ENCODE data around the gene ABCA12. TPM values are rescaled to one million over a fixed set of nuclear protein-coding genes. Genes with fewer than 3 reads are reported as not detected.

The ABCA12 gene
- total and polyA plus RNA-seq, 8 donors = 0.03 TPM; not detected in 5

- intact Hi-C loops (cut with DNase I) = no loop called here
- ATAC-seq (no peak), DNase-seq (no peak), FAIRE-seq (no peak)
- Histone ChIP-seq H3K4me1 (no peaks in the 10 kb centered on the region), H3K4me3 (no peak overlapping the region), H3K27ac (no peak overlapping the region), H3K27me3 (no peaks in the 10 kb centered on the region), H3K36me3 (no peaks in the 10 kb centered on the region), H3K9me3 (no peaks in the 10 kb centered on the region)
- 65 to 75% methylated on average over 4 of the region's 4 CpGs for WGBS, 2 donors
- TF ChIP-seq, protein P1, sequence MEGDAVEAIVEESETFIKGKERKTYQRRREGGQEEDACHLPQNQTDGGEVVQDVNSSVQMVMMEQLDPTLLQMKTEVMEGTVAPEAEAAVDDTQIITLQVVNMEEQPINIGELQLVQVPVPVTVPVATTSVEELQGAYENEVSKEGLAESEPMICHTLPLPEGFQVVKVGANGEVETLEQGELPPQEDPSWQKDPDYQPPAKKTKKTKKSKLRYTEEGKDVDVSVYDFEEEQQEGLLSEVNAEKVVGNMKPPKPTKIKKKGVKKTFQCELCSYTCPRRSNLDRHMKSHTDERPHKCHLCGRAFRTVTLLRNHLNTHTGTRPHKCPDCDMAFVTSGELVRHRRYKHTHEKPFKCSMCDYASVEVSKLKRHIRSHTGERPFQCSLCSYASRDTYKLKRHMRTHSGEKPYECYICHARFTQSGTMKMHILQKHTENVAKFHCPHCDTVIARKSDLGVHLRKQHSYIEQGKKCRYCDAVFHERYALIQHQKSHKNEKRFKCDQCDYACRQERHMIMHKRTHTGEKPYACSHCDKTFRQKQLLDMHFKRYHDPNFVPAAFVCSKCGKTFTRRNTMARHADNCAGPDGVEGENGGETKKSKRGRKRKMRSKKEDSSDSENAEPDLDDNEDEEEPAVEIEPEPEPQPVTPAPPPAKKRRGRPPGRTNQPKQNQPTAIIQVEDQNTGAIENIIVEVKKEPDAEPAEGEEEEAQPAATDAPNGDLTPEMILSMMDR (IDR thresholded peaks at IDR 0.05) = no peak
These were observed 142.3 kb downstream of the ABCA12 start for GRCh38 chr2:214995926-214996670.

DNA sequence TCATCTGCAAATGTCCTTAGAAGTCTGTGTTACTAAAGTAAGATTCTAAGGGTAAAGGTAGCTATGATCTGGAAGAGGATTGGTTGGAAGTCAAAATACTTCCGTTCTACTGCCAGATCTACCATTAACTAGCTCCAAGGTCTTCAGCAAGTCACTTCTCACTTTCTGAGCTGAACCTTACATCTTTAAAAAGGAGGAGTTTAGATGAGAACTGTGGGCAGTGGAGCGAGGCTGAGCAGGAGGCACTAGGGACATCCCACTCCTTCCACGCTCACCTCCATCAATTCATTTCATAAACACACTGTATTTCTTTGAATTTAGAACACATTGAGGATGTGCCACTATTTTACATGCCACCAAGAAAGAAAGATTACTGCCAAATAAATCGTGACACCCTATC is 143.0 kb downstream of the ABCA12 start:
- intact Hi-C loops (cut with DNase I) = no loop called here
- no peaks in the 10 kb centered on the region for H3K36me3 ChIP-seq
- no peak overlapping the region for H3K27ac ChIP-seq
- TF ChIP-seq, protein P1 (IDR thresholded peaks at IDR 0.05) = no peak
- DNase-seq (no peak), ATAC-seq (no peak), FAIRE-seq (no peak)
- no peaks in the 10 kb centered on the region for H3K4me1 ChIP-seq
- H3K4me3 ChIP-seq = no peak overlapping the region
- no peaks in the 10 kb centered on the region for H3K9me3 ChIP-seq
- no peaks in the 10 kb centered on the region for H3K27me3 ChIP-seq
- WGBS, 2 donors = 67 to 75% methylated on average over 4 of the region's 4 CpGs

- Histone ChIP-seq H3K4me1 (no peaks in the 10 kb centered on the region), H3K27ac (no peak overlapping the region), H3K36me3 (no peaks in the 10 kb centered on the region), H3K9me3 (no peaks in the 10 kb centered on the region), H3K27me3 (no peaks in the 10 kb centered on the region), H3K4me3 (no peak overlapping the region)
- TF ChIP-seq, protein P1 (IDR thresholded peaks at IDR 0.05) = no peak
- intact Hi-C loops (cut with DNase I) = no loop called here
- ATAC-seq = no peak
- WGBS, 2 donors = 71 to 80% methylated on average over 4 of the region's 4 CpGs
- no peak for FAIRE-seq
- no peak for DNase-seq
These were observed 145.5 kb downstream of the ABCA12 start for GRCh38 chr2:214992911-214993310.

- no peak for ATAC-seq
- Histone ChIP-seq H3K4me1 (no peaks in the 10 kb centered on the region), H3K4me3 (no peak overlapping the region), H3K36me3 (no peaks in the 10 kb centered on the region), H3K27ac (no peak overlapping the region), H3K27me3 (no peaks in the 10 kb centered on the region), H3K9me3 (no peaks in the 10 kb centered on the region)
- intact Hi-C loops (cut with DNase I) = no loop called here
- DNase-seq = no peak
- TF ChIP-seq, protein P1 (IDR thresholded peaks at IDR 0.05) = no peak
- 79 to 84% methylated on average over 3 of the region's 3 CpGs for WGBS, 2 donors
- no peak for FAIRE-seq
These were observed 149.2 kb downstream of the ABCA12 start for GRCh38 chr2:214989187-214989586.

GRCh38 chr2:214987261-214987660 is 151.2 kb downstream of the ABCA12 start:
- TF ChIP-seq, protein P1 (IDR thresholded peaks at IDR 0.05) = no peak
- Histone ChIP-seq H3K27me3 (no peaks in the 10 kb centered on the region), H3K4me1 (no peaks in the 10 kb centered on the region), H3K27ac (no peak overlapping the region), H3K9me3 (no peaks in the 10 kb centered on the region), H3K36me3 (no peaks in the 10 kb centered on the region), H3K4me3 (no peak overlapping the region)
- intact Hi-C loops (cut with DNase I) = no loop called here
- DNase-seq (no peak), FAIRE-seq (no peak), ATAC-seq (no peak)
- 81 to 84% methylated on average over 3 of the region's 3 CpGs for WGBS, 2 donors

All from pancreas (tissue), 10 donors.